SK-N-SH (cell line): Measurements from ENCODE around the gene CD22. TPM values are rescaled to one million over a fixed set of nuclear protein-coding genes. Genes with fewer than 3 reads are reported as not detected.

Experiments
- CTCF ChIA-PET: fragments of 300-600, 350-600 bp; formaldehyde crosslinking; extraction: SDS; loops from one replicate; lab custom pipeline; 2021; lab: Yijun Ruan, JAX
- POLR2A ChIA-PET: fragments of 350-600 bp; sonication (Branson Sonifier 250); formaldehyde crosslinking; extraction: SDS; loops from one replicate; lab custom pipeline; 2020; ENCODE audit warnings: antibody characterized with exemption, inconsistent platforms; lab: Yijun Ruan, JAX
- DNase-seq: peaks from one replicate; pipeline ENCODE4 v3.0.0; 2012
- H2AFZ ChIP-seq: fragments of 200-600 bp; sonication (generic); 2 replicates; pipeline ENCODE4 v1.8.1; 2016; ENCODE audit warnings: antibody characterized with exemption, mild to moderate bottlenecking, low read depth
- H3F3A ChIP-seq: fragments of 200-600 bp; sonication (generic); replicated peaks from 2 replicates; pipeline ENCODE3; 2016; ENCODE audit warnings: antibody characterized with exemption, mild to moderate bottlenecking; ENCODE audit not compliant: insufficient read depth
- H3K27ac ChIP-seq, 2 experiments: fragments of 200-500 bp in 1 of 2; fragments of 200-600 bp in 1 of 2; sonication (Bioruptor generic) in 1 of 2; sonication (generic), shearing (Covaris generic) in 1 of 2; 2 replicates each; pipeline versions ENCODE4 v1.5.1 to v1.6.1; 2014 to 2016; ENCODE audit warnings: low read depth in 2 of 2, inconsistent platforms in 1 of 2, low read length in 1 of 2, mild to moderate bottlenecking in 1 of 2, mixed read lengths in 1 of 2
- H3K27me3 ChIP-seq: fragments of 200-600 bp; sonication (generic), shearing (Covaris generic); 2 replicates; pipeline ENCODE4 v1.6.1; 2016; ENCODE audit warnings: mixed run types; ENCODE audit not compliant: insufficient read depth
- H3K36me3 ChIP-seq, 2 experiments: fragments of 200-500 bp in 1 of 2; fragments of 200-600 bp in 1 of 2; sonication (Bioruptor generic) in 1 of 2; sonication (generic) in 1 of 2; replicated peaks in 1 of 2; 2 replicates each; pipeline versions ENCODE3 to v1.5.1; 2014 to 2016; ENCODE audit warnings: low read length in 1 of 2, mild to moderate bottlenecking in 1 of 2; ENCODE audit not compliant: insufficient read depth in 2 of 2, control insufficient read depth in 1 of 2
- H3K4me1 ChIP-seq, 2 experiments: fragments of 200-500 bp in 1 of 2; fragments of 200-600 bp in 1 of 2; sonication (Bioruptor generic) in 1 of 2; sonication (generic), shearing (Covaris generic) in 1 of 2; 2 replicates each; pipeline versions ENCODE4 v1.5.1 to v1.6.1; 2014 to 2016; ENCODE audit warnings: low read depth in 1 of 2, low read length in 1 of 2, mixed run types in 1 of 2; ENCODE audit not compliant: insufficient read depth in 2 of 2, control insufficient read depth in 1 of 2
- H3K4me2 ChIP-seq: fragments of 200-600 bp; sonication (generic), shearing (Covaris generic); 2 replicates; pipeline ENCODE4 v1.6.1; 2017; ENCODE audit warnings: mixed run types
- H3K4me3 ChIP-seq, 2 experiments: fragments of 200-500 bp in 1 of 2; fragments of 200-600 bp in 1 of 2; sonication (Bioruptor generic) in 1 of 2; sonication (generic), shearing (Covaris generic) in 1 of 2; 2 replicates each; pipeline versions ENCODE4 v1.5.1 to v1.8.1; 2014 to 2016; ENCODE audit warnings: low read depth in 2 of 2, inconsistent platforms in 1 of 2, low read length in 1 of 2, mild to moderate bottlenecking in 1 of 2, mixed read lengths in 1 of 2, moderate library complexity in 1 of 2
- H3K79me2 ChIP-seq: fragments of 200-600 bp; sonication (generic); 2 replicates; pipeline ENCODE4 v1.8.1; 2017; ENCODE audit warnings: mild to moderate bottlenecking; ENCODE audit not compliant: insufficient read depth
- H3K9ac ChIP-seq: fragments of 200-600 bp; sonication (generic); 2 replicates; pipeline ENCODE4 v1.6.1; 2017; ENCODE audit warnings: mixed run types
- H3K9me2 ChIP-seq: fragments of 200-600 bp; sonication (generic); 2 replicates; pipeline ENCODE4 v1.6.1; 2017; ENCODE audit warnings: mixed run types
- H3K9me3 ChIP-seq: fragments of 200-600 bp; sonication (generic); 2 replicates; pipeline ENCODE4 v1.6.1; 2017; ENCODE audit warnings: mixed run types, mild to moderate bottlenecking, moderate library complexity
- H4K20me1 ChIP-seq: fragments of 200-600 bp; sonication (generic); 2 replicates; pipeline ENCODE4 v1.6.1; 2017; ENCODE audit warnings: mild to moderate bottlenecking, mixed run types; ENCODE audit not compliant: insufficient read depth
- CHD2 ChIP-seq: fragments of 150-350 bp; IDR thresholded peaks from 2 replicates; pipeline ENCODE4 v1.6.1; 2018; ENCODE audit warnings: low read length; ENCODE audit not compliant: partially characterized antibody
- CTCF ChIP-seq: fragments of 200-600 bp; sonication (generic); IDR thresholded peaks from 2 replicates; pipeline ENCODE4 v1.6.1; 2017; ENCODE audit warnings: antibody characterized with exemption, mild to moderate bottlenecking, moderate library complexity
- ELF1 ChIP-seq: IDR thresholded peaks from 2 replicates; pipeline ENCODE4 v1.4.0; 2012
- EP300 ChIP-seq, 2 experiments: IDR thresholded peaks; 2 replicates each; pipeline versions ENCODE4 v1.4.0 to v1.6.1; 2012; ENCODE audit warnings: borderline replicate concordance in 1 of 2, low read depth in 1 of 2, low read length in 1 of 2
- FOSL2 ChIP-seq: IDR thresholded peaks from 2 replicates; pipeline ENCODE4 v1.4.0; 2012; ENCODE audit warnings: low read depth, mild to moderate bottlenecking, moderate library complexity, borderline replicate concordance
- FOXJ3 ChIP-seq: sonication (generic); formaldehyde crosslinking; IDR thresholded peaks from 2 replicates; pipeline ENCODE4 v1.5.1; 2020; ENCODE audit warnings: mild to moderate bottlenecking, missing genetic modification reagents
- FOXM1 ChIP-seq: IDR thresholded peaks from 2 replicates; pipeline ENCODE4 v1.4.0; 2012; ENCODE audit warnings: low read depth, mild to moderate bottlenecking
- GATA2 ChIP-seq: sonication (generic); formaldehyde crosslinking; IDR thresholded peaks from 2 replicates; pipeline ENCODE4 v1.5.0; 2020; ENCODE audit warnings: mild to moderate bottlenecking, missing genetic modification reagents
- JUND ChIP-seq: IDR thresholded peaks from 2 replicates; pipeline ENCODE4 v1.4.0; 2012
- MAX ChIP-seq: IDR thresholded peaks from 2 replicates; pipeline ENCODE4 v1.4.0; 2012; ENCODE audit warnings: low read depth
- MXI1 ChIP-seq: IDR thresholded peaks from 2 replicates; pipeline ENCODE4 v1.6.1; 2012; ENCODE audit warnings: mild to moderate bottlenecking, low read depth, low read length, improper control_type of control experiment
- NFIC ChIP-seq: IDR thresholded peaks from 2 replicates; pipeline ENCODE4 v1.4.0; 2012; ENCODE audit warnings: borderline replicate concordance
- NRF1 ChIP-seq: IDR thresholded peaks from 2 replicates; pipeline ENCODE4 v1.6.1; 2012; ENCODE audit warnings: low read depth, mild to moderate bottlenecking, low read length
- RCOR1 ChIP-seq: fragments of 150-350 bp; IDR thresholded peaks from 2 replicates; pipeline ENCODE4 v1.6.1; 2017; ENCODE audit warnings: antibody characterized with exemption, low read length
- RFX5 ChIP-seq: IDR thresholded peaks from 2 replicates; pipeline ENCODE4 v1.6.1; 2012; ENCODE audit warnings: mild to moderate bottlenecking, improper control_type of control experiment, low read length
- RXRA ChIP-seq: IDR thresholded peaks from 2 replicates; pipeline ENCODE4 v1.4.0; 2012; ENCODE audit warnings: low read depth, mild to moderate bottlenecking, borderline replicate concordance
- SMC3 ChIP-seq: IDR thresholded peaks from 2 replicates; pipeline ENCODE4 v1.6.1; 2012; ENCODE audit warnings: low read depth, low read length, improper control_type of control experiment
- TCF12 ChIP-seq: IDR thresholded peaks from 2 replicates; pipeline ENCODE4 v1.4.0; 2012
- USF1 ChIP-seq: IDR thresholded peaks from 2 replicates; pipeline ENCODE4 v1.4.0; 2012; ENCODE audit warnings: low read depth, borderline replicate concordance
- WGBS: methylation state at CpG from one replicate; pipeline ENCODE4 v1.1.6; 2017; ENCODE audit warnings: low lambda C conversion rate; 5-methylcytosine and 5-hydroxymethylcytosine counted together
- polyA plus RNA-seq, 3 experiments: library from polyadenylated mRNA; depleted of rRNA; stranded (reverse); fragments of >200 nt; gene quantifications; 2 replicates each; pipeline ENCODE4 v1.2.3, GENCODE V29; 2012

CD22 gene
- polyA plus RNA-seq, 1 of the 3 experiments (the other 2 are of a cell fraction) = 0.18 TPM

GRCh38 chr19:35340431-35340830 is 11.4 kb downstream of the CD22 start:
- Histone ChIP-seq H3K9ac (no peak overlapping the region), H4K20me1 (no peaks in the 10 kb centered on the region), H3K36me3 (no peaks in the 10 kb centered on the region), H3K9me3 (no peaks in the 10 kb centered on the region), H3K4me1 (no peaks in the 10 kb centered on the region), H3K9me2 (no peaks in the 10 kb centered on the region), H3K4me3 (no peak overlapping the region), H3F3A (no peaks in the 10 kb centered on the region), H3K27ac (no peak overlapping the region), H3K79me2 (no peaks in the 10 kb centered on the region), H2AFZ (no peak overlapping the region), H3K27me3 (peaks cover 87% of the 10 kb centered on the region), H3K4me2 (no peak overlapping the region)
- ChIA-PET CTCF (interaction anchor here (1.6 to 3.3 kb wide), 2 partner anchors 13 to 154 kb away, joined by 4 to 19 read pairs; no protein-coding TSS in a partner anchor), POLR2A (no interaction called here)
- DNase-seq = no peak
- 45% methylated on average over 11 of the region's 11 CpGs for WGBS
- TF ChIP-seq EP300 (IDR thresholded peaks at IDR 0.05; ENCODE audit: borderline replicate concordance in 1 of 2, low read depth in 1 of 2, low read length in 1 of 2) (no peak), FOXJ3 (CRISPR knock-in tag) (no peak), USF1 (no peak), RXRA (no peak), CHD2 (no peak), TCF12 (no peak), SMC3 (no peak), ELF1 (no peak), FOXM1 (no peak), JUND (no peak), GATA2 (CRISPR knock-in tag) (no peak), MXI1 (no peak), NFIC (no peak), FOSL2 (no peak), NRF1 (no peak)

GRCh38 chr19:35341006-35341405 is 12.0 kb downstream of the CD22 start:
- no peak overlapping the region for H3K4me2 ChIP-seq
- no peak overlapping the region for H3K27ac ChIP-seq
- CTCF ChIA-PET = interaction anchor here (3.3 kb wide), 1 partner anchor 12 kb away, joined by 19 read pairs; no protein-coding TSS in a partner anchor
- H3K27me3 ChIP-seq = peaks cover 87% of the 10 kb centered on the region
- no peaks in the 10 kb centered on the region for H3K36me3 ChIP-seq
- H3K4me3 ChIP-seq = no peak overlapping the region
- H4K20me1 ChIP-seq = no peaks in the 10 kb centered on the region
- TF ChIP-seq ELF1 = no peak
- TF ChIP-seq FOXJ3 (CRISPR knock-in tag) = no peak
- TF ChIP-seq JUND = no peak
- TF ChIP-seq CTCF = no peak
- TF ChIP-seq MAX = no peak
- no peak for TF ChIP-seq USF1
- TF ChIP-seq EP300 (IDR thresholded peaks at IDR 0.05; ENCODE audit: borderline replicate concordance in 1 of 2, low read depth in 1 of 2, low read length in 1 of 2) = no peak
- TF ChIP-seq RXRA = no peak
- TF ChIP-seq RCOR1 = no peak
- no peak for TF ChIP-seq RFX5
- H3K9me2 ChIP-seq = no peaks in the 10 kb centered on the region
- POLR2A ChIA-PET = no interaction called here
- H2AFZ ChIP-seq = no peak overlapping the region
- H3K4me1 ChIP-seq = no peaks in the 10 kb centered on the region
- WGBS = 11% methylated on average over 13 of the region's 16 CpGs
- no peaks in the 10 kb centered on the region for H3K79me2 ChIP-seq
- no peak for DNase-seq
- H3K9me3 ChIP-seq = no peaks in the 10 kb centered on the region
- no peaks in the 10 kb centered on the region for H3F3A ChIP-seq
- H3K9ac ChIP-seq = no peak overlapping the region
